IMR-90 (cell line): ENCODE results near the gene FARS2. TPM values are rescaled to one million over a fixed set of nuclear protein-coding genes. Genes with fewer than 3 reads are reported as not detected.

ENCODE experiments used
- ATAC-seq: fragments of 200-7000 bp; cut with Tn5 transposase; 2 replicates; pipeline ENCODE4 v1.9.1; 2020; ENCODE audit warnings: low read depth, mild to moderate bottlenecking, moderate library complexity
- BruUV-seq: library from RNA; stranded (reverse); fragments of 400-500 nt; replicated peaks from 2 replicates; lab custom pipeline; 2021; lab: Mats Ljungman, UMichigan
- CTCF ChIA-PET: fragments of 300-600 bp; formaldehyde crosslinking; extraction: SDS; loops from one replicate; lab custom pipeline; 2021; ENCODE audit warnings: antibody characterized with exemption; lab: Yijun Ruan, JAX
- POLR2A ChIA-PET: fragments of 300-600 bp; sonication (Branson Sonifier 250); formaldehyde crosslinking; loops from one replicate; lab custom pipeline; 2022; ENCODE audit warnings: antibody characterized with exemption; ENCODE audit not compliant: unreplicated experiment; lab: Charles Lee
- DNase-seq: peaks from one replicate; pipeline ENCODE4 v3.0.0; 2013
- H2AFZ ChIP-seq: replicated peaks from 2 replicates; pipeline ENCODE3; 2013; ENCODE audit warnings: low read length, mild to moderate bottlenecking; ENCODE audit not compliant: poor library complexity
- H2AK5ac ChIP-seq: 2 replicates; pipeline ENCODE4 v1.6.1; 2013; ENCODE audit warnings: low read depth, low read length, inconsistent platforms
- H2AK9ac ChIP-seq: replicated peaks from 2 replicates; pipeline ENCODE3; 2013; ENCODE audit warnings: mild to moderate bottlenecking, low read depth, low read length, moderate library complexity; ENCODE audit not compliant: poor library complexity
- H2BK120ac ChIP-seq: 2 replicates; pipeline ENCODE4 v1.6.1; 2013; ENCODE audit warnings: low read depth, low read length, inconsistent platforms
- H2BK15ac ChIP-seq: 3 replicates; pipeline ENCODE4 v1.6.1; 2013; ENCODE audit warnings: low read depth, low read length, inconsistent platforms
- H2BK20ac ChIP-seq: 2 replicates; pipeline ENCODE4 v1.6.1; 2013; ENCODE audit warnings: low read depth, mild to moderate bottlenecking, inconsistent platforms, low read length, moderate library complexity
- H2BK5ac ChIP-seq: 2 replicates; pipeline ENCODE4 v1.6.1; 2013; ENCODE audit warnings: mild to moderate bottlenecking, low read depth, low read length, inconsistent platforms; ENCODE audit not compliant: poor library complexity, severe bottlenecking
- H3K14ac ChIP-seq: replicated peaks from 2 replicates; pipeline ENCODE4 v1.6.1; 2013; ENCODE audit warnings: low read depth, low read length, inconsistent platforms
- H3K18ac ChIP-seq: 2 replicates; pipeline ENCODE4 v1.6.1; 2013; ENCODE audit warnings: low read depth, low read length, control low read depth
- H3K23ac ChIP-seq: 2 replicates; pipeline ENCODE4 v1.6.1; 2013; ENCODE audit warnings: low read depth, low read length, inconsistent platforms
- H3K27ac ChIP-seq: 2 replicates; pipeline ENCODE4 v1.5.1; 2013; ENCODE audit warnings: mild to moderate bottlenecking, control low read depth, low read length; ENCODE audit not compliant: insufficient read depth
- H3K27me3 ChIP-seq: 2 replicates; pipeline ENCODE4 v1.6.1; 2013; ENCODE audit warnings: low read length; ENCODE audit not compliant: control insufficient read depth, insufficient read depth
- H3K36me3 ChIP-seq: 2 replicates; pipeline ENCODE4 v1.6.1; 2013; ENCODE audit warnings: low read length, mixed read lengths; ENCODE audit not compliant: control insufficient read depth, insufficient read depth
- H3K4ac ChIP-seq: 2 replicates; pipeline ENCODE4 v1.6.1; 2013; ENCODE audit warnings: low read depth, low read length, inconsistent platforms
- H3K4me1 ChIP-seq: 2 replicates; pipeline ENCODE4 v1.6.1; 2013; ENCODE audit warnings: low read length, mixed read lengths; ENCODE audit not compliant: control insufficient read depth, insufficient read depth
- H3K4me2 ChIP-seq: 2 replicates; pipeline ENCODE4 v1.6.1; 2013; ENCODE audit warnings: low read depth, mild to moderate bottlenecking, control low read depth, low read length, moderate library complexity
- H3K4me3 ChIP-seq: 2 replicates; pipeline ENCODE4 v1.5.1; 2013; ENCODE audit warnings: low read depth, mild to moderate bottlenecking, control low read depth, low read length, moderate library complexity; ENCODE audit not compliant: insufficient read depth
- H3K56ac ChIP-seq: 2 replicates; pipeline ENCODE4 v1.6.1; 2013; ENCODE audit warnings: low read length, inconsistent platforms; ENCODE audit not compliant: insufficient read depth; ENCODE audit errors: extremely low read depth
- H3K79me1 ChIP-seq, 2 experiments: 2 replicates each; pipeline ENCODE4 v1.6.1; 2013; ENCODE audit warnings: low read length in 2 of 2, inconsistent platforms in 1 of 2, low read depth in 1 of 2
- H3K9ac ChIP-seq: 2 replicates; pipeline ENCODE4 v1.6.1; 2013; ENCODE audit warnings: low read depth, low read length, control low read depth
- H3K9me1 ChIP-seq: 2 replicates; pipeline ENCODE4 v1.6.1; 2013; ENCODE audit warnings: low read length, inconsistent platforms; ENCODE audit not compliant: insufficient read depth
- H3K9me3 ChIP-seq: 2 replicates; pipeline ENCODE4 v1.6.1; 2013; ENCODE audit warnings: low read length; ENCODE audit not compliant: control insufficient read depth, insufficient read depth
- H4K20me1 ChIP-seq: 2 replicates; pipeline ENCODE4 v1.6.1; 2013; ENCODE audit warnings: low read length, inconsistent platforms; ENCODE audit not compliant: insufficient read depth
- H4K5ac ChIP-seq: 2 replicates; pipeline ENCODE4 v1.6.1; 2013; ENCODE audit warnings: mild to moderate bottlenecking, low read depth, low read length, control low read depth
- H4K8ac ChIP-seq, 2 experiments: 2 replicates each; pipeline ENCODE4 v1.6.1; 2013; ENCODE audit warnings: low read depth in 2 of 2, low read length in 2 of 2, control low read depth in 1 of 2, inconsistent platforms in 1 of 2
- H4K91ac ChIP-seq: 2 replicates; pipeline ENCODE4 v1.6.1; 2013; ENCODE audit warnings: low read depth, low read length, inconsistent platforms; ENCODE audit not compliant: insufficient read depth
- BHLHE40 ChIP-seq: fragments of 150-350 bp; IDR thresholded peaks from 2 replicates; pipeline ENCODE4 v1.6.1; 2016; ENCODE audit warnings: mild to moderate bottlenecking, low read depth, low read length
- CEBPB ChIP-seq: IDR thresholded peaks from 2 replicates; pipeline ENCODE4 v1.6.1; 2012; ENCODE audit warnings: low read depth, low read length, improper control_type of control experiment
- FOS ChIP-seq: fragments of 150-350 bp; IDR thresholded peaks from 2 replicates; pipeline ENCODE4 v1.6.1; 2016; ENCODE audit warnings: low read depth, low read length
- MAFK ChIP-seq: IDR thresholded peaks from 2 replicates; pipeline ENCODE4 v1.6.1; 2012; ENCODE audit warnings: low read depth, low read length, improper control_type of control experiment
- POLR2A ChIP-seq: IDR thresholded peaks from 2 replicates; pipeline ENCODE4 v1.6.1; 2012; ENCODE audit warnings: mild to moderate bottlenecking, low read depth, low read length
- RAD21 ChIP-seq: IDR thresholded peaks from 2 replicates; pipeline ENCODE4 v1.6.1; 2012; ENCODE audit warnings: low read length, improper control_type of control experiment
- USF2 ChIP-seq: fragments of 150-350 bp; IDR thresholded peaks from 2 replicates; pipeline ENCODE4 v1.6.1; 2017; ENCODE audit warnings: mild to moderate bottlenecking, antibody characterized with exemption, low read length, low read depth
- WGBS, 2 experiments: methylation state at CpG; one replicate each; pipeline versions ENCODE4 v1.1.5 to v1.1.7; 2013; ENCODE audit warnings: missing lambda C conversion rate in 2 of 2; ENCODE audit not compliant: insufficient read length in 1 of 2; ENCODE audit errors: extremely low coverage in 2 of 2; 5-methylcytosine and 5-hydroxymethylcytosine counted together
- dilution Hi-C: fragments of 300-500 bp; cut with HindIII; formaldehyde crosslinking; loops from one replicate; pipeline ENCODE4 v1.14.3; 2018; ENCODE audit warnings: low sequenced_read_pairs; ENCODE audit not compliant: unreplicated experiment
- in situ Hi-C: fragments of 300-500 bp; cut with MboI; formaldehyde crosslinking; loops from 3 replicates; pipeline ENCODE4 v1.14.3; 2019; ENCODE audit warnings: low sequenced_read_pairs, inconsistent platforms, mixed read lengths
- intact Hi-C: fragments of 100-400 bp; cut with micrococcal nuclease; formaldehyde crosslinking; loops from 2 replicates; pipeline ENCODE4 v1.10.0; 2022
- polyA plus RNA-seq, 3 experiments: library from polyadenylated mRNA; depleted of rRNA; stranded (reverse); fragments of >200 nt; gene quantifications; 2 replicates each; pipeline ENCODE4 v1.2.3, GENCODE V29; 2012; ENCODE audit warnings: low replicate concordance in 1 of 3
- total RNA-seq: library from RNA; depleted of rRNA; stranded (reverse); fragments of >200 nt; gene quantifications from 2 replicates; pipeline ENCODE4 v1.2.3, GENCODE V29; 2012

FARS2 gene
- total and polyA plus RNA-seq, 2 of the 4 experiments (the other 2 are of a cell fraction) = 12.1 to 28.9 TPM

GRCh38 chr6:5729080-5729434 lies 467.7 kb downstream of the FARS2 start:
- peaks cover 3% of the 10 kb centered on the region; the same call in 1 of the 2 replicates for H3K4me1 ChIP-seq
- TF ChIP-seq FOS (no peak), MAFK (no peak), BHLHE40 (no peak), RAD21 (no peak), CEBPB (no peak), USF2 (no peak), POLR2A (no peak)
- no peak overlapping the region for H3K14ac ChIP-seq
- no peak overlapping the region for H3K4me2 ChIP-seq
- H3K9ac ChIP-seq = no peak overlapping the region
- no peak overlapping the region for H2AK9ac ChIP-seq
- no peaks in the 10 kb centered on the region for H3K79me1 ChIP-seq
- no peaks in the 10 kb centered on the region for H4K20me1 ChIP-seq
- no peak overlapping the region for H3K56ac ChIP-seq
- no peak overlapping the region for H3K23ac ChIP-seq
- H3K18ac ChIP-seq = no peak overlapping the region
- ATAC-seq (no peak), DNase-seq (peak; percentile 59)
- in situ Hi-C loops = no loop called here
- BruUV-seq = no TSS peak
- no peaks in the 10 kb centered on the region for H3K9me3 ChIP-seq
- H3K4me3 ChIP-seq = no peak overlapping the region
- H3K9me1 ChIP-seq = no peaks in the 10 kb centered on the region
- H4K91ac ChIP-seq = no peak overlapping the region
- H2BK15ac ChIP-seq = no peak overlapping the region
- no peak overlapping the region for H2BK5ac ChIP-seq
- H4K5ac ChIP-seq = no peak overlapping the region
- no peak overlapping the region for H2AFZ ChIP-seq
- intact Hi-C loops = no loop called here
- H3K27me3 ChIP-seq = no peaks in the 10 kb centered on the region
- CTCF ChIA-PET = interaction anchor here (1.0 kb wide), 1 partner anchor 170 kb away, joined by 3 read pairs; no protein-coding TSS in a partner anchor
- no peak overlapping the region for H3K4ac ChIP-seq
- no peak overlapping the region for H2BK20ac ChIP-seq
- H2BK120ac ChIP-seq = no peak overlapping the region
- no peaks in the 10 kb centered on the region for H3K36me3 ChIP-seq
- H3K27ac ChIP-seq = no peak overlapping the region
- POLR2A ChIA-PET = no interaction called here
- no peak overlapping the region for H2AK5ac ChIP-seq
- dilution Hi-C loops = no loop called here
- WGBS, 2 experiments = 72% methylated on average over 2 of the region's 8 CpGs; no CpG with 5 or more reads in 1 of the 2 experiments
- no peak overlapping the region for H4K8ac ChIP-seq
